Measurements from ENCODE around the gene SCARF2. TPM values are rescaled to one million over a fixed set of nuclear protein-coding genes. Genes with fewer than 3 reads are reported as not detected.

Gene SCARF2
- total and polyA plus RNA-seq, 2 of the 13 experiments (the other 11 are each of a cell fraction or from before 2014, with no cell fraction given) = 3.3 to 6.2 TPM

DNA sequence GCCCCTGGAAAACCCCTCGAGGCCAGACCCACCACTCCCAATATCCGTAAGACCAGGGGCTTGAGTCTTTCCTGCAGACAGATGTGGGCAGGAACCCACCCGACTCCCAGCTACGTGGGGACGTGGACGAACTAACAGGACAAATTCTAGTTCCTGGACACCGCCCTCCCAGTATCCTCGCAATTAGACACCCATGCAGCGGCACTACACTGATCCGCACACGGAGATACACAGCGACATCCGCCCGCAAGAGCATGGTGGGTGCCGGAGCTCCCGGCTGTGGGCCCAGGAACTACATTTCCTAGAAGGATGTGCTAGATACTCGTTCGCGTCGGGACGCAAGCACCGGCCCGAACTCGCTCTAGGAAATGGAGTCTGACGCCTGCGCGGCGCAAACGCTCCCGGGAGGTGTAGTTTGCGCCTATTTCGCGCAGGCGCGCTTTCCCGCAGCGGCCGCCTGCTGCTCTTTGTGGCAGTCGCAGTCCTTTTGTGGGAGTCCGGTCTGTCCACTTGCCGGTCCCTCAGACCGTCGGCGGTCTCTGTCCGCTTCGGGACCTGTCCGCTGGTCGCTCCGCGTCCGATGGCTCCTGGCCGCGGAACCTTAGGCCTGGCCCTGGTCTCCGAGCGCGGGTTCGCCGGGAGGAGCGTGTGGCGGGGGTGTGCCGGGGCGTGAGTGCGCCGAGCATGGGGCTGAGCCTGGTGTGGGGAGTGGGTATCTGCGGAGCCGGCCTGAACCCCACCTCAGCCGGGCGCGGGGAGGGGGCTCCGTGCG, 43.7 kb downstream of the SCARF2 start, which contains the start of gene ZNF74 (continued):
- TF ChIP-seq, protein P1, sequence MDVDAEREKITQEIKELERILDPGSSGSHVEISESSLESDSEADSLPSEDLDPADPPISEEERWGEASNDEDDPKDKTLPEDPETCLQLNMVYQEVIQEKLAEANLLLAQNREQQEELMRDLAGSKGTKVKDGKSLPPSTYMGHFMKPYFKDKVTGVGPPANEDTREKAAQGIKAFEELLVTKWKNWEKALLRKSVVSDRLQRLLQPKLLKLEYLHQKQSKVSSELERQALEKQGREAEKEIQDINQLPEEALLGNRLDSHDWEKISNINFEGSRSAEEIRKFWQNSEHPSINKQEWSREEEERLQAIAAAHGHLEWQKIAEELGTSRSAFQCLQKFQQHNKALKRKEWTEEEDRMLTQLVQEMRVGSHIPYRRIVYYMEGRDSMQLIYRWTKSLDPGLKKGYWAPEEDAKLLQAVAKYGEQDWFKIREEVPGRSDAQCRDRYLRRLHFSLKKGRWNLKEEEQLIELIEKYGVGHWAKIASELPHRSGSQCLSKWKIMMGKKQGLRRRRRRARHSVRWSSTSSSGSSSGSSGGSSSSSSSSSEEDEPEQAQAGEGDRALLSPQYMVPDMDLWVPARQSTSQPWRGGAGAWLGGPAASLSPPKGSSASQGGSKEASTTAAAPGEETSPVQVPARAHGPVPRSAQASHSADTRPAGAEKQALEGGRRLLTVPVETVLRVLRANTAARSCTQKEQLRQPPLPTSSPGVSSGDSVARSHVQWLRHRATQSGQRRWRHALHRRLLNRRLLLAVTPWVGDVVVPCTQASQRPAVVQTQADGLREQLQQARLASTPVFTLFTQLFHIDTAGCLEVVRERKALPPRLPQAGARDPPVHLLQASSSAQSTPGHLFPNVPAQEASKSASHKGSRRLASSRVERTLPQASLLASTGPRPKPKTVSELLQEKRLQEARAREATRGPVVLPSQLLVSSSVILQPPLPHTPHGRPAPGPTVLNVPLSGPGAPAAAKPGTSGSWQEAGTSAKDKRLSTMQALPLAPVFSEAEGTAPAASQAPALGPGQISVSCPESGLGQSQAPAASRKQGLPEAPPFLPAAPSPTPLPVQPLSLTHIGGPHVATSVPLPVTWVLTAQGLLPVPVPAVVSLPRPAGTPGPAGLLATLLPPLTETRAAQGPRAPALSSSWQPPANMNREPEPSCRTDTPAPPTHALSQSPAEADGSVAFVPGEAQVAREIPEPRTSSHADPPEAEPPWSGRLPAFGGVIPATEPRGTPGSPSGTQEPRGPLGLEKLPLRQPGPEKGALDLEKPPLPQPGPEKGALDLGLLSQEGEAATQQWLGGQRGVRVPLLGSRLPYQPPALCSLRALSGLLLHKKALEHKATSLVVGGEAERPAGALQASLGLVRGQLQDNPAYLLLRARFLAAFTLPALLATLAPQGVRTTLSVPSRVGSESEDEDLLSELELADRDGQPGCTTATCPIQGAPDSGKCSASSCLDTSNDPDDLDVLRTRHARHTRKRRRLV (CRISPR knock-in tag; IDR thresholded peaks at IDR 0.05) = no peak
- TF ChIP-seq BRD4 (CRISPR knock-in tag; IDR thresholded peaks at IDR 0.05) (peak; percentile 73; the same call in 1 of the 2 replicates), ZNF724P (CRISPR knock-in tag; IDR thresholded peaks at IDR 0.05; ENCODE audit: borderline replicate concordance) (no peak; the same call in 1 of the 2 replicates), CC2D1A (CRISPR knock-in tag; IDR thresholded peaks at IDR 0.05) (no peak), ZNF274 (CRISPR knock-in tag; IDR thresholded peaks at IDR 0.05) (peak; percentile 77), SUZ12 (IDR thresholded peaks at IDR 0.05; ENCODE audit: low read depth, low read length) (no peak; the same call in 1 of the 2 replicates), SSRP1 (CRISPR knock-in tag; IDR thresholded peaks at IDR 0.05) (no peak), SALL2 (CRISPR knock-in tag; IDR thresholded peaks at IDR 0.05) (peak; percentile 18; the same call in 1 of the 2 replicates), TP53 (CRISPR knock-in tag; conservative IDR thresholded peaks at IDR 0.05) (no peak; the same call in 1 of the 2 replicates), ZNF678 (CRISPR knock-in tag; IDR thresholded peaks at IDR 0.05) (no peak), ZNF234 (CRISPR knock-in tag; conservative IDR thresholded peaks at IDR 0.05) (0 out of 2 replicates have a peak, but pooled peaks have one; percentile 56), MED8 (CRISPR knock-in tag; IDR thresholded peaks at IDR 0.05; ENCODE audit: insufficient replicate concordance) (no peak), MXD4 (CRISPR knock-in tag; IDR thresholded peaks at IDR 0.05) (no peak; the same call in 1 of the 2 replicates), FOXC1 (CRISPR knock-in tag; IDR thresholded peaks at IDR 0.05; ENCODE audit: borderline replicate concordance) (peak; percentile 60; the same call in 1 of the 2 replicates), KMT2A (CRISPR knock-in tag; IDR thresholded peaks at IDR 0.05) (peak; percentile 81), SRY (CRISPR knock-in tag; IDR thresholded peaks at IDR 0.05) (peak; percentile 72; the same call in 1 of the 2 replicates)
- TF ChIP-seq, protein P2, sequence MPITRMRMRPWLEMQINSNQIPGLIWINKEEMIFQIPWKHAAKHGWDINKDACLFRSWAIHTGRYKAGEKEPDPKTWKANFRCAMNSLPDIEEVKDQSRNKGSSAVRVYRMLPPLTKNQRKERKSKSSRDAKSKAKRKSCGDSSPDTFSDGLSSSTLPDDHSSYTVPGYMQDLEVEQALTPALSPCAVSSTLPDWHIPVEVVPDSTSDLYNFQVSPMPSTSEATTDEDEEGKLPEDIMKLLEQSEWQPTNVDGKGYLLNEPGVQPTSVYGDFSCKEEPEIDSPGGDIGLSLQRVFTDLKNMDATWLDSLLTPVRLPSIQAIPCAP (CRISPR knock-in tag; IDR thresholded peaks at IDR 0.05; ENCODE audit: low read depth) = no peak
- TF ChIP-seq, protein P3, sequence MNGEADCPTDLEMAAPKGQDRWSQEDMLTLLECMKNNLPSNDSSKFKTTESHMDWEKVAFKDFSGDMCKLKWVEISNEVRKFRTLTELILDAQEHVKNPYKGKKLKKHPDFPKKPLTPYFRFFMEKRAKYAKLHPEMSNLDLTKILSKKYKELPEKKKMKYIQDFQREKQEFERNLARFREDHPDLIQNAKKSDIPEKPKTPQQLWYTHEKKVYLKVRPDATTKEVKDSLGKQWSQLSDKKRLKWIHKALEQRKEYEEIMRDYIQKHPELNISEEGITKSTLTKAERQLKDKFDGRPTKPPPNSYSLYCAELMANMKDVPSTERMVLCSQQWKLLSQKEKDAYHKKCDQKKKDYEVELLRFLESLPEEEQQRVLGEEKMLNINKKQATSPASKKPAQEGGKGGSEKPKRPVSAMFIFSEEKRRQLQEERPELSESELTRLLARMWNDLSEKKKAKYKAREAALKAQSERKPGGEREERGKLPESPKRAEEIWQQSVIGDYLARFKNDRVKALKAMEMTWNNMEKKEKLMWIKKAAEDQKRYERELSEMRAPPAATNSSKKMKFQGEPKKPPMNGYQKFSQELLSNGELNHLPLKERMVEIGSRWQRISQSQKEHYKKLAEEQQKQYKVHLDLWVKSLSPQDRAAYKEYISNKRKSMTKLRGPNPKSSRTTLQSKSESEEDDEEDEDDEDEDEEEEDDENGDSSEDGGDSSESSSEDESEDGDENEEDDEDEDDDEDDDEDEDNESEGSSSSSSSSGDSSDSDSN (CRISPR knock-in tag; IDR thresholded peaks at IDR 0.05) = peak; percentile 95
- TF ChIP-seq, protein P4, sequence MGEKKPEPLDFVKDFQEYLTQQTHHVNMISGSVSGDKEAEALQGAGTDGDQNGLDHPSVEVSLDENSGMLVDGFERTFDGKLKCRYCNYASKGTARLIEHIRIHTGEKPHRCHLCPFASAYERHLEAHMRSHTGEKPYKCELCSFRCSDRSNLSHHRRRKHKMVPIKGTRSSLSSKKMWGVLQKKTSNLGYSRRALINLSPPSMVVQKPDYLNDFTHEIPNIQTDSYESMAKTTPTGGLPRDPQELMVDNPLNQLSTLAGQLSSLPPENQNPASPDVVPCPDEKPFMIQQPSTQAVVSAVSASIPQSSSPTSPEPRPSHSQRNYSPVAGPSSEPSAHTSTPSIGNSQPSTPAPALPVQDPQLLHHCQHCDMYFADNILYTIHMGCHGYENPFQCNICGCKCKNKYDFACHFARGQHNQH (CRISPR knock-in tag; IDR thresholded peaks at IDR 0.05) = peak; percentile 81

Data from HepG2 (cell line).